ENCODE results near the gene DOCK4.

The DOCK4 gene

DNA sequence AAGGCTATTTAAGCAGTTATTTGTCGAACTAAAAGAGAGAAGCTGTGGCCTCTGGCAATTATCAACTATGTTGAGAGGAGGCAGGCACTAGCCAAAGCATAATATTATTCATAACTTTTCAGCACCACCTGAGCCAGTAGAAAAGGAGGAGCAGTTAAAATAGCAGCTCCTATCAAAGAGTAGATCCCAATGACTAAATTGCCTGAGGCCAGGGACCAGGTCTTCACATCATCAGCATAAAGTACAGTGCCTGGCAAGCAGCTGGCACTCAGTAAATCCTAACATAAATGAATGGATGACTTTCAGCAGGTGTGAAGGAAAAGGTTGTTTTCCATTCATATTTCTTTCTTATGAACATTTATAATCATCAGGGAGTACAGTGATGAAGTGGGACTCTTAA is 334.9 kb downstream of the DOCK4 start:
- no peak for TF ChIP-seq EZH2phosphoT487 (conservative IDR thresholded peaks at IDR 0.05; ENCODE audit: low read length)
- TF ChIP-seq, protein P1, sequence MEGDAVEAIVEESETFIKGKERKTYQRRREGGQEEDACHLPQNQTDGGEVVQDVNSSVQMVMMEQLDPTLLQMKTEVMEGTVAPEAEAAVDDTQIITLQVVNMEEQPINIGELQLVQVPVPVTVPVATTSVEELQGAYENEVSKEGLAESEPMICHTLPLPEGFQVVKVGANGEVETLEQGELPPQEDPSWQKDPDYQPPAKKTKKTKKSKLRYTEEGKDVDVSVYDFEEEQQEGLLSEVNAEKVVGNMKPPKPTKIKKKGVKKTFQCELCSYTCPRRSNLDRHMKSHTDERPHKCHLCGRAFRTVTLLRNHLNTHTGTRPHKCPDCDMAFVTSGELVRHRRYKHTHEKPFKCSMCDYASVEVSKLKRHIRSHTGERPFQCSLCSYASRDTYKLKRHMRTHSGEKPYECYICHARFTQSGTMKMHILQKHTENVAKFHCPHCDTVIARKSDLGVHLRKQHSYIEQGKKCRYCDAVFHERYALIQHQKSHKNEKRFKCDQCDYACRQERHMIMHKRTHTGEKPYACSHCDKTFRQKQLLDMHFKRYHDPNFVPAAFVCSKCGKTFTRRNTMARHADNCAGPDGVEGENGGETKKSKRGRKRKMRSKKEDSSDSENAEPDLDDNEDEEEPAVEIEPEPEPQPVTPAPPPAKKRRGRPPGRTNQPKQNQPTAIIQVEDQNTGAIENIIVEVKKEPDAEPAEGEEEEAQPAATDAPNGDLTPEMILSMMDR (IDR thresholded peaks at IDR 0.05; ENCODE audit: insufficient read depth, low read length, poor library complexity, severe bottlenecking) = no peak
- Histone ChIP-seq H2AFZ (ENCODE audit: low read depth, low read length, severe bottlenecking) (no peak overlapping the region), H3K9me3 (ENCODE audit: insufficient read depth, low read length) (no peaks in the 10 kb centered on the region), H3K4me2 (ENCODE audit: low read depth, low read length, poor library complexity, severe bottlenecking) (no peak overlapping the region), H3F3A (ENCODE audit: insufficient read depth) (no peaks in the 10 kb centered on the region), H3K27ac (ENCODE audit: low read depth, low read length) (no peak overlapping the region), H3K9me2 (replicated peaks; ENCODE audit: insufficient read depth, low read length) (no peaks in the 10 kb centered on the region), H3K27me3 (ENCODE audit: low read length) (no peaks in the 10 kb centered on the region), H3K79me2 (ENCODE audit: insufficient read depth, low read length) (no peaks in the 10 kb centered on the region), H3K4me3 (ENCODE audit: insufficient read depth, low read length, poor library complexity, severe bottlenecking) (no peak overlapping the region), H3K9ac (ENCODE audit: low read length) (no peak overlapping the region), H3K36me3 (ENCODE audit: low read length) (no peaks in the 10 kb centered on the region), H4K20me1 (ENCODE audit: low read depth, low read length) (no peaks in the 10 kb centered on the region)

DNA sequence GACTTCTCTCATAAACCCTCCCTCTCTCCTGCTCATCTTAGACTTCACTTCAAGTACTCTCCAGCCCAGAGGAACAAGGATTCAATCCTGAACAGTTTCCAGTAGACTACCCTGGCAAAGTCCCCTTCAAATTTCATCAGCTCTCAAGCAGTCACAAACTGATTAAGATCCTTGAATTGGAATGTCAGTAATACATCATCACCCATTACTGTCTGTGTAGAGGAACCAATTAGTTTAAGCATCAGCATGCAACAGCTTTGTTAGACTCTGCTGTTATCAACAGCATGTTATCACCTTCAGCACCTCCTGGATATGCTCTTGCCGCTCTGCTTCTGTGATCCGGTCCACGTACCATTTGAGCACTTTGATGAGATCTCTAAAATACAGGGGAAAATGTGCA is 336.9 kb downstream of the DOCK4 start:
- Histone ChIP-seq H3K79me2 (ENCODE audit: insufficient read depth, low read length) (no peaks in the 10 kb centered on the region), H3K9me3 (ENCODE audit: insufficient read depth, low read length) (no peaks in the 10 kb centered on the region), H4K20me1 (ENCODE audit: low read depth, low read length) (no peaks in the 10 kb centered on the region), H3F3A (ENCODE audit: insufficient read depth) (no peaks in the 10 kb centered on the region), H3K4me3 (ENCODE audit: insufficient read depth, low read length, poor library complexity, severe bottlenecking) (no peak overlapping the region), H2AFZ (ENCODE audit: low read depth, low read length, severe bottlenecking) (no peak overlapping the region), H3K36me3 (ENCODE audit: low read length) (no peaks in the 10 kb centered on the region), H3K27ac (ENCODE audit: low read depth, low read length) (no peak overlapping the region), H3K27me3 (ENCODE audit: low read length) (no peaks in the 10 kb centered on the region), H3K4me2 (ENCODE audit: low read depth, low read length, poor library complexity, severe bottlenecking) (no peak overlapping the region), H3K9ac (ENCODE audit: low read length) (no peak overlapping the region), H3K9me2 (replicated peaks; ENCODE audit: insufficient read depth, low read length) (no peaks in the 10 kb centered on the region)
- TF ChIP-seq EZH2phosphoT487 (conservative IDR thresholded peaks at IDR 0.05; ENCODE audit: low read length) = no peak
- TF ChIP-seq, protein P1 (IDR thresholded peaks at IDR 0.05; ENCODE audit: insufficient read depth, low read length, poor library complexity, severe bottlenecking) = no peak

DNA sequence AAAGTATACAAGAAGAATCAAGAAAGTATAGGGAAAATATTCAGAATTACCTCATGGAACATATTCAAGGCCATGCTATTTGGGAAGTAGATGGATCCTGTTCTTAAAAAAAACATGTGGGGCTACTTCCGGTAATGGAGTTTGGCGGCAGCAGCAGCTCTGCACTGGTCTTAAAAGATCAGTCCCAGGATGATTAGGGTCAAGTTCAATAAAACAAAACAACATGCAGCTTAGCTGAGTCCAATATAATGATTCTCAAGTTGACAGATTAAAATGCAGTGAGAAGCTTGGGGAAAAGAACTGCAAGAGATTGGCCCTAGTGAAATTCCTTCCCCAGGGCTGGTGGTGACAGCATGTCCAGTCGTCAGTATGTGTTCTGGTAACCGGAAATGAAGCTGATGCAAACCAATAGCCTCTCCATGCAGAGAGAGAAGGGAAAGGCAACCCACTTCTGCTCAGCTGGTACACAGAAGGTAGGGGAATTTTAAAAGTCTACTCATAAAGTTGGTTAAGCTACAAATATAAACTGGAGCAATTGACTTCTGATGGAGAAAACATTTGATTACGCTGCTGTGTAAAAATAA is 338.8 kb downstream of the DOCK4 start:
- no peak for TF ChIP-seq EZH2phosphoT487 (conservative IDR thresholded peaks at IDR 0.05; ENCODE audit: low read length)
- TF ChIP-seq, protein P1 (IDR thresholded peaks at IDR 0.05; ENCODE audit: insufficient read depth, low read length, poor library complexity, severe bottlenecking) = no peak

More for the DNA sequence above, 338.8 kb downstream of the DOCK4 start:
- H3K9ac ChIP-seq (ENCODE audit: low read length) = no peak overlapping the region
- no peaks in the 10 kb centered on the region for H3F3A ChIP-seq (ENCODE audit: insufficient read depth)
- no peaks in the 10 kb centered on the region for H3K9me2 ChIP-seq (replicated peaks; ENCODE audit: insufficient read depth, low read length)
- no peak overlapping the region for H3K27ac ChIP-seq (ENCODE audit: low read depth, low read length)
- no peaks in the 10 kb centered on the region for H4K20me1 ChIP-seq (ENCODE audit: low read depth, low read length)
- no peaks in the 10 kb centered on the region for H3K36me3 ChIP-seq (ENCODE audit: low read length)
- H3K4me3 ChIP-seq (ENCODE audit: insufficient read depth, low read length, poor library complexity, severe bottlenecking) = no peak overlapping the region
- H3K27me3 ChIP-seq (ENCODE audit: low read length) = no peaks in the 10 kb centered on the region
- H2AFZ ChIP-seq (ENCODE audit: low read depth, low read length, severe bottlenecking) = no peak overlapping the region
- no peak overlapping the region for H3K4me2 ChIP-seq (ENCODE audit: low read depth, low read length, poor library complexity, severe bottlenecking)
- H3K9me3 ChIP-seq (ENCODE audit: insufficient read depth, low read length) = no peaks in the 10 kb centered on the region
- no peaks in the 10 kb centered on the region for H3K79me2 ChIP-seq (ENCODE audit: insufficient read depth, low read length)
